ENCODE results near the gene MGARP. TPM values are rescaled to one million over a fixed set of nuclear protein-coding genes. Genes with fewer than 3 reads are reported as not detected.

MGARP gene
- total RNA-seq, 4 donors from 2014 or later = 0.65 TPM; not detected in 3

DNA sequence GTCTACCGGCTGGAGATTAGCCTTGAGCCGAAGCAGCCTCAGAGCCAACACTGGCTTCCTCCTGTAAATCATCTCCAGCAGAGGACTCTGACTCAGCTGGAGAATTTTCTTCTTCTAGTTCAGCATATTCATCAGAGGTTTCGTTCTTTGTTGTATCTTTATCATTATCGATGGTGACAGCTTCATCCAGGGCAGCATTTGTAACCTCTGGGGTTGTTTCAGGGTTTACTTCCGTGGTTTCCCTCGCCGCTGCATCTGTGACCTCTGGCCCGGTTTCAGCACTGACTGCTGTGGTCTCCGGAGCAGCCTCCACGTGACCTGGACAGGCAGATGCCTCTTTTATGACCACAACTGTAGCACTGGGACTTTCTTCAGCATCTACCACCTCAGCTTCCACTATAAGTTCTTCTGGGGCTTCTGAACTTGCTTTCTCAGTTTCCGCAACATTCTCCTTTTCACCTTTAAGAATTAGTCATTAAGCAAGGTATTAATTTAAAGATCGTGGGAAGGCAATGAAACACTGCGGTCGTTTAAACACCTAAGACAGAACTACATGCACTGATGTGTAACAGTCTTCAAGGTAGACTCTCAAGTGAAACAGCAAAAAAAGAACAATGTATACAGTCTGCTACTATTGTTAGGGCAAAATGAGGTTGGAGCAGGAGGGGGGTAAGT is 13.3 kb downstream of the MGARP start:
- TF ChIP-seq, protein P1, sequence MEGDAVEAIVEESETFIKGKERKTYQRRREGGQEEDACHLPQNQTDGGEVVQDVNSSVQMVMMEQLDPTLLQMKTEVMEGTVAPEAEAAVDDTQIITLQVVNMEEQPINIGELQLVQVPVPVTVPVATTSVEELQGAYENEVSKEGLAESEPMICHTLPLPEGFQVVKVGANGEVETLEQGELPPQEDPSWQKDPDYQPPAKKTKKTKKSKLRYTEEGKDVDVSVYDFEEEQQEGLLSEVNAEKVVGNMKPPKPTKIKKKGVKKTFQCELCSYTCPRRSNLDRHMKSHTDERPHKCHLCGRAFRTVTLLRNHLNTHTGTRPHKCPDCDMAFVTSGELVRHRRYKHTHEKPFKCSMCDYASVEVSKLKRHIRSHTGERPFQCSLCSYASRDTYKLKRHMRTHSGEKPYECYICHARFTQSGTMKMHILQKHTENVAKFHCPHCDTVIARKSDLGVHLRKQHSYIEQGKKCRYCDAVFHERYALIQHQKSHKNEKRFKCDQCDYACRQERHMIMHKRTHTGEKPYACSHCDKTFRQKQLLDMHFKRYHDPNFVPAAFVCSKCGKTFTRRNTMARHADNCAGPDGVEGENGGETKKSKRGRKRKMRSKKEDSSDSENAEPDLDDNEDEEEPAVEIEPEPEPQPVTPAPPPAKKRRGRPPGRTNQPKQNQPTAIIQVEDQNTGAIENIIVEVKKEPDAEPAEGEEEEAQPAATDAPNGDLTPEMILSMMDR (IDR thresholded peaks at IDR 0.05; ENCODE audit: low read depth) = no peak

DNA sequence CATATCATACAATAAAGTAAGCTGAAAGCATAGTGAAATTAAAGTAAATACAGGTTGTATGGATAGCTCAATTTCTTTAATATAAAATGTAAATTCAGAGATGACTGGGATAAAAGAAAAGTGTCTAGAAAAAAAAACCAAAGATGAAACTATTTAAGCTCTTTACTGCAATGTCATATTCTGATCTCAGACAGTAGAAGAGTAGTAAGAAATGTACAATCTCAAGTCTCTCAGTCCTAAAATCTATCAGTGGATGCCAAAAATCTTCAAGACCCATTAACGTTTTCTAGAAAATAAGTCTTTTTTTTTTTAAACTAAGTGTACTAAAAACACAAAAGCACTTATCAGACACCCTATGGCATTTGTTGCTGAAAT is 13.8 kb downstream of the MGARP start:
- TF ChIP-seq, protein P1 (IDR thresholded peaks at IDR 0.05; ENCODE audit: low read depth) = no peak

DNA sequence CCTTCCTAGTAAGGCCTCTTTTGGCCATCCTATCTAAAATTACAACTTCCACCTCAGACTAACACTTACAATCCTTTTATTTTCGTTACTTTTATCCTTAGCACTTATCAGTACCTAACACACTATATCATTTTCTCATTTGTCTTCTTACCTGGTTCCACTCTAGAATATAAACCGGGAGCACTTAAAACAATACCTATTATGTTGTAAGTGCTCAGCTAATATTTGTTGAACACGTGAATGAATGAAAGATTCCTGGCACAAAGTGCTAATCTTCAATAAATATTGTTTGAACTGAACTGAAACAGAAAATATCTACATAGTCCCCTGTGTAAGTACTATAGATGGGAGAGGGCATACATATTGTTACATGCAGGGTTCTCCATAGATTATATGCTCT is 14.4 kb downstream of the MGARP start:
- TF ChIP-seq, protein P1 (IDR thresholded peaks at IDR 0.05; ENCODE audit: low read depth) = no peak

DNA sequence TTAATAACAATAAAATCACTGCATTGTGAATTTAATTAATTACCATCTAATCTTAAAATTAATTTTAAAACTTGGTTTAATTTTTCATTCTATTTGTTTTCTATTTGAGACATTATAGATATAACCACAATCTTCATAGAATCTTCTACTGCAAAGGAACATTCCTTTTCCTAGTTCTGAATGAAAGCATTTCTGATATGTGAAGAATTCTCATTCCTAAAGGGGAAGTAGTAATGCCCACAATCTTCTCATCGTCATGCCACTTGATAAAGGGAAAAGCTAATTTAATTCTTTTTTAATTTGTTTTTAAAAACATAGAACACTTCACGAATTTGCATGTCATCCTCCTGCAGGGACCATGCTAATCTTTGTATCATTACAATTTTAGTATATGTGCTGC is 23.7 kb downstream of the MGARP start:
- TF ChIP-seq, protein P1 (IDR thresholded peaks at IDR 0.05; ENCODE audit: low read depth) = no peak

DNA sequence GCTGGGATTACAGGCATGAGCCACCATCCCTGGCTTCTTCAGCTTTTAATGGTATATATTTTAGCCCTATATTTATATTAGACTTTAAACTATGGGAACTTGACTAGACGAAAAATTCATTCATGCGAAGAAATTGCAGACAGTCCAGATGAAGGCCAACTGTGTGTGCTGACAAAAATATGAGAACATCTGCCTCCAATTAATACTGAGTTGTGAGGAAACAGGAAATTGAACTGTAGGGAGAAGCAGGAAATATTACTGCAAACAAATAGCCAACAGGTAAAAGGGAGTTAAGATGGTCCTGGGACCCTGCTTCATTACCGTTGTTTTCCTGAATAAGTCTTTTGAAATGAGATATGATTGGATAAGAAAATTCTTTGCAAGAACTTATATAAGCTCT is 26.3 kb downstream of the MGARP start:
- TF ChIP-seq, protein P1 (IDR thresholded peaks at IDR 0.05; ENCODE audit: low read depth) = no peak

DNA sequence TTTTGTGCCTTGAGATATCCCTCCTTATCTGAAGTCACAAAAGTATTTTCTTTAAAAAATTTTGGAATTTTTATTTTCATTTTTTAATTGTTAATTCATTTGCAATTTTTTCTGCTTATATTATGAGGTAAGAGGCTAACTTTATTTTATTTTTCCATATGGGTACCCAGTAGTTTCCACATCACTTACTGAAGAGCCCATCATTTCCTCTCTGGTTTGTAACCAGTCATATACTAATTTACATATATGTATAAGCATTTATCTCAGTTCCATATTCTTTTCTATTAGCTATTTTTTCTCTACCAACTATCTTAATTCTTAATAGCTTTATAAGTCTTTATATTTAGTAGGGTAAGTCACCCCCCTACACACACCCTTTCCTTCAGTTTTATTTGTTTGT is 27.0 kb downstream of the MGARP start:
- TF ChIP-seq, protein P1 (IDR thresholded peaks at IDR 0.05; ENCODE audit: low read depth) = no peak

DNA sequence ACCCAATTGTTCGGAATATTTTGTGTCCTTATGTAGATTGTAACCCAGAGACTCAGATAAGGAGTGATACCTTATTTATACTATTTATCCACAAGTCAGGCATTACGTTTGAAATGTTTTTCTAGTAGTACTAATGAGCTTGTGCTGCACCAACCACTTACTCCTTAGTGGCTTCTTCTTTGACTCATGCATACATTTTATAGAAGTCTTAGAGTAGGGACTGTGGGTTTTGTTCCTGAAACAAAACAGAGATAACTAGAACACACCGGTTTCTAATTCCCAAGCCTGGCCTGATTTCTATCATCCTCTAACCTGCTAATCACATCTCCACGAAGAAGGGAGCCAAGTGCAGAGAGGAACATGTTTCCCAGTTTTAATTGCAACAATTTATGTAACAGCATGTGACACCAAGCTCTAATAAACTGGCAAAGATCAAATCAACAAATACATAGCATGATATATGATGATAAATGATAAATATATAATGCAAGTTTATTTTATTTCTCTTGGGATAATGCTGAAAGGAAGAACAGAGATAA is 32.3 kb downstream of the MGARP start:
- TF ChIP-seq, protein P1 (IDR thresholded peaks at IDR 0.05; ENCODE audit: low read depth) = no peak

Measured in subcutaneous adipose tissue (tissue), 4 donors.